GM18873 (cell line): ENCODE data around the gene CPNE9.

Experiments
- ATAC-seq: cut with Tn5 transposase; IDR thresholded peaks from one replicate; pipeline ENCODE4 v1.9.1; 2021; ENCODE audit warnings: mild to moderate bottlenecking, moderate library complexity, moderate number of reproducible peaks; ENCODE audit not compliant: unreplicated experiment, low FRiP score

The CPNE9 gene

DNA sequence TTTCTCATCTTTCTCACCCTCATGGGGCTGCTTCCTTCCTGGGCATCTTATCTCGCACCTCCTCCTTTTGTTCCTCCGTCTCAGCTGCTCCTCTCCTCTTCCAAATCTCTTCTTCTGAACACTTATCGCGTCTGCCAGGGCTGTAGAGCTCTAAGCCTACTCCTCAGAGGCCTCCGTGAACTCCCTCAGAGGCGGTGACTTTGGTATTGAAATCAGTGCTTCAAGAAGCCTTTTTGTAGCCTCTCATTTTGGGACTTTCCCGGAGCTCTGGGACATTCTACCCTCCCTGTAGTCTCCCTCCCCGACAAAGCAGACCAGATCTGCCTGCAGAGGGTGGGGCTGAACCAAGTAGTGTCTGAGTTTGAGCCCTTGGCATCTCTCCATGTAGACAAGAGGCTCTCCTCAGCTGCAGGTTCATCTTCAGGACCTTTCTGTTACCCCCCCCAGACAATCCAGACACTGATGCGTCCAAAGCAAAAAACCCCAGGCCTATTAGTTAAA is 17.5 kb upstream of the CPNE9 start:
- no peak for ATAC-seq

GRCh38 chr3:9686703-9687102 is 16.9 kb upstream of the CPNE9 start:
- ATAC-seq = no peak

- no peak for ATAC-seq
These were observed 16.1 kb upstream of the CPNE9 start for GRCh38 chr3:9687514-9687913.

- no peak for ATAC-seq
These were observed 14.7 kb upstream of the CPNE9 start for GRCh38 chr3:9688961-9689360.

DNA sequence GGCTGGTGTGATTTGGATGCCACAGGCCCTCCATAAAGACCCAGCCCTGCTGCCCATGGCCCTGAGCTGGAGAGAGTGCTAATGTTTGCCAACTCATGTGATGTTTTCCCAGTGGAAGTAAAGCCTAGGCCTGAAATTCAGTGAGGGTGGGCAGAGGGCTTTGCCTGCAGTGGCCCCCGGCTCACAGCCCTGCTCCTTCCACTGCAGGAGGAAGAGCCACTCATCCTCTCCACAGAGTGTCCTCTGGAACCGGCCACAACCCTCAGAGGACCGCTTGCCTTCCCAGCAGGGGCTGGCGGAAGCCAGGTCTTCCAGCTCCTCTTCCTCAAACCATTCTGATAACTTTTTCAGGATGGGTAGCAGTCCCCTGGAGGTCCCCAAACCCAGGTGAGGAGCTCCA is 13.9 kb upstream of the CPNE9 start:
- ATAC-seq = no peak

DNA sequence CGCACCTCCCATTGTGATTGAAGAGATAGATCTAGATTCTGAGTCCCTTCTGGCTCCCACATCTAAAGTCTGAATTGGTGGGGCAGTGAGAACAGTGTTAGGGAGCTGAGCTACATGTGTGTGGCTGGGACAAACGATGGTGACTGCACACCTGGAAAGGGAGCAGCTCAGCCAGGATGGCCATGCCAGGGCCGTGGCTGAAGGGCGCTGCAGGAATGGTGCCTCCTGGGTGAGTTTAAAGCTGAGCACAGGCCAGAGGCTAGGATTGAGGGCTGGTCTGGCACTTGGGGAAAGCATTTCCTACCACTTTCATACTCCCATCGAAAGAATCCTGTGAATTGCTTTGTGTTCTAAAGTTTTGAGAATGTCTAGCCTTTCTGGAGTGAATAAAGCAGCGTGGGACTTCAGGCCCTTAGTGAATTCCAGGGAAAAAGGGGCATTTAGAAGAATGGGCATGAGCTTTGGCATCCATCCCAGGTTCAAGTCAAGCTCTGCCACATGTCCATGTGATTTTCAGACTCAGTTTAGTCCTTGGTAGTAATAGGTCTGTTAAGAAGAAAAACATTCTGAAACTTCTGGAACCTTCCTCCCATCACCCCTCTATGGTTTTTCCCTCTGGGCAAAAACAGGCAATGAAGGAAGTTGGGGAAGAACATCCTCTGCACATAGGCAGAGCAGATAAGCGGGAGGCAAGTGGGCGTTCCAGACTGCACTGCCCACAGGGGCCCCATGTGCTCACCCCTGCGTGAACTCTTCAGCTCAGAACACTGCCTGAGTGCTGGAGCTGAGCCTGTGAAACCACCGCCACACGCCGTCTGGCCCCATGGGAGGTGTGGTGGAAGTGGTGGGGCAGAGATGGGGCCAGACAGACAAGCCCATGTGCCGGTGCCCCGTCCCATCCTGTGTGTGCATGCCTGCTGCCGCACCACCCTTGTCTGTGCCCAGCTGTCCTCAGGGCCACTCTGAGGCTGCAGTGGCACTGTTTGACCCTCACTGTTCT is 12.9 kb upstream of the CPNE9 start:
- ATAC-seq = peak; percentile 87

DNA sequence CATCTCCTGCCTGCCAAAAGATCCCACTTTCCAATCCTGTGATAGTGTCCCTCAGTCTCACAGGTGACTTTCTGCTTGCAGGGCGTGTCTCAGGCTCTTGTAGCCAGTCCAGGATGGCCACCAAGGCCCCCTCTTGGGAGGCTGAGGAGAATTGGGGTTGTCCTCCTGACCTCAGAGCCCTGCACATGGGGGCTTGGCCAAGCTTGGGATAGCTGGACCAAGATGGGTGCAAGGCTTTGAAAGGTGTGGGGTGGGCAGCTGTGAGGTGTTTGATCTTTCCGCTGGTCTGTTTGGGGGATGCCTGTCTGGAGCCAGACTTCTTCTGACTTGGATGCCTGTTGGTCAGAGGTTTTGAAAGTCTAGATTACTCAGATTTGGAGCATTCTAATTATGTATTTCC is 12.0 kb upstream of the CPNE9 start:
- no peak for ATAC-seq

DNA sequence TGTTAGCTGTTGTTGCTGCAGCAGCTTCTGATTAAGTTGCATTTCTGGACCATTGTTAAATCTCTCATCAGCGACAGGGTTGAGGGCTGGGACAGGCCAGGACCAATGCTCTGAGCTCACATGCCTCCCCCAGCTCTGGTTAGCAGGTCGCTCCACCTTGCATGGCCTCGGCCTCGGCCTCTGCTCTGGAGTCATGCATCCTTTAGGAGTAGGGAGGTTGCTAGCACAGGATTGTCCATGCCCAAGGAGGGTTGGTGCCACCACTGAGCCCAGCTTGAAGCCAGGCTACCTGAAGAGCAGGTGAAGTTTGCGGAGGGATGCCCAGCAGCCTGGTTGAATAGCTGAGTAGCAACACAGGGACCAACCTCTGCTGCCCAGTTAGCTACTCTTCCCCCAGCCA is 11.2 kb upstream of the CPNE9 start:
- no peak for ATAC-seq

GRCh38 chr3:9695345-9695744 is 8.3 kb upstream of the CPNE9 start:
- no peak for ATAC-seq

DNA sequence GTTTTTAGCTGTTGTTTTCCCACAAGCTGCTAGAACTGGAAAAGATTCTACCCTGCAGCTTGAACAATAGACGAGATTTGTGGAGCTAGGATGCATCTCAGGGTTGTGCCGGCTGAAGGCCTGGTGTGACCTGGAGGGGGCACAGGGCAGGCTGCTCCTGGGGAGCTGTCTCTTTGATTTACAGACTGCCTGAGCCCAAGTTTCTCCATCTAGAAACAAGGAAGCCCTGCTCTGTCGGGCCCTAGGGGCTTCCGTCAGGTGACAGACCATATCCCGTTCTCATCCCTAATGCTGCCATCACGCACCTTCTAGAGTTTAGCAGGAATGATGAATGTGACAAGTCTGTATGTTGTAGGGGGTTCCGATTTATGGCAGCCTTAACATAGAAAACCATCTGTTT is 7.9 kb upstream of the CPNE9 start:
- ATAC-seq = no peak

- ATAC-seq = no peak
These were observed 7.0 kb upstream of the CPNE9 start for GRCh38 chr3:9696480-9697220.

DNA sequence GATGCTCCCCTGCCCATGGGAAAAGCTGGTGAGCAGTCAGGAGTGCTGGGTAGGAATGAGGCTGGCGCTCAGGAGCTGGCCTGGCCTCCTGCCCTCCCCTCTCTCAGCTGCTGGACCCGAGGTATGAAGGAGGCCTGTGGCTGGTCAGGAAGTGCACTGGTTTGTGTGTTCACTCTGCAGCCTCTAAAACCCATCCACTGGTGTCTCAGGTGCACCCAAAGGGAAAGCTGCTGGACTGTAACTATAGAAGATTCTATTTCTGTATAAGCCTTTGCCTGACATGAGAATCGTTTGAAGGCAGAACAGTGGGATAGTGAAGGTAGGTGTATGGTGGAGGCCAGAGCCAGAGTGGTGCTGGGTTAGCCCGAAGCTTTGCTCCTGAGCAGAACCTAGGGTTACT is 5.7 kb upstream of the CPNE9 start:
- no peak for ATAC-seq

GRCh38 chr3:9698293-9698692 is 5.3 kb upstream of the CPNE9 start:
- no peak for ATAC-seq

DNA sequence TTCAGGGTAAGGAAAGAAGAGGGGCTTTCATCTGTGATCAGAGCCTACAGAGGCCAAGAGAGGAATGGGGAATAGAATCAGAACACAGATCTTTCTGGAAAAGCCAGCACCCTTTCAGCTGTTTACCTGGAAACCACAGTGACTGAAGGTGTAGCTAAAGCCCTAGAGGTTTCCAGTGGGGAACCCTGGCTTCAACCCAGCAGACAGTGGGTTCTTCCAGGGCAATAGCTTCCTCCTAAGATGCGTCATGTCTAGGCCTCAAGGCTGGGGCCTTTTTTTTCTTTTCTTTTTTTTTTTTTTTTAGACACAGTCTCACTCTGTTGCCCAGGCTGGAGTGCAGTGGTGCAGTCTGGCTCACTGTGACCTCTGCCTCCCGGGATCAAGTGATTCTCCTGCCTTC is 3.1 kb upstream of the CPNE9 start:
- ATAC-seq = no peak

GRCh38 chr3:9701006-9701405 is 2.6 kb upstream of the CPNE9 start:
- ATAC-seq = no peak

DNA sequence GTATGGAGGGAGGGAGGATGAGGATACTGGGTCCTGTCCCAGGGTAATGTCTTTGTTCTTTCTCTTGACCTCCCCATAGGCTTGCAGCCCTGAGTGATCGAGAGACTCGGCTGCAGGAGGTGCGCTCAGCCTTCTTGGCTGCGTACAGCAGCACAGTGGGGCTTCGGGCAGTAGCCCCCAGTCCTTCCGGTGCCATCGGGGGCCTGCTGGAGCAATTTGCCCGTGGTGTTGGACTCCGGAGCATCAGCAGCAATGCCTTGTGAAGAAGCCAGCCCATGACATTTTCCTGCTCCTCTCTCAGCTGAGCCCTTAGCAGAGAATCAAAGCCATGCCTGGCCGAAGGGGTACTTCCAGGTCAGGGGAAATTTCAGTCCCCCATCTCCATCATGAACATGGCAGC is 1.9 kb upstream of the CPNE9 start:
- no peak for ATAC-seq

- no peak for ATAC-seq
These were observed 393 bp upstream of the CPNE9 start for GRCh38 chr3:9703240-9703639.

DNA sequence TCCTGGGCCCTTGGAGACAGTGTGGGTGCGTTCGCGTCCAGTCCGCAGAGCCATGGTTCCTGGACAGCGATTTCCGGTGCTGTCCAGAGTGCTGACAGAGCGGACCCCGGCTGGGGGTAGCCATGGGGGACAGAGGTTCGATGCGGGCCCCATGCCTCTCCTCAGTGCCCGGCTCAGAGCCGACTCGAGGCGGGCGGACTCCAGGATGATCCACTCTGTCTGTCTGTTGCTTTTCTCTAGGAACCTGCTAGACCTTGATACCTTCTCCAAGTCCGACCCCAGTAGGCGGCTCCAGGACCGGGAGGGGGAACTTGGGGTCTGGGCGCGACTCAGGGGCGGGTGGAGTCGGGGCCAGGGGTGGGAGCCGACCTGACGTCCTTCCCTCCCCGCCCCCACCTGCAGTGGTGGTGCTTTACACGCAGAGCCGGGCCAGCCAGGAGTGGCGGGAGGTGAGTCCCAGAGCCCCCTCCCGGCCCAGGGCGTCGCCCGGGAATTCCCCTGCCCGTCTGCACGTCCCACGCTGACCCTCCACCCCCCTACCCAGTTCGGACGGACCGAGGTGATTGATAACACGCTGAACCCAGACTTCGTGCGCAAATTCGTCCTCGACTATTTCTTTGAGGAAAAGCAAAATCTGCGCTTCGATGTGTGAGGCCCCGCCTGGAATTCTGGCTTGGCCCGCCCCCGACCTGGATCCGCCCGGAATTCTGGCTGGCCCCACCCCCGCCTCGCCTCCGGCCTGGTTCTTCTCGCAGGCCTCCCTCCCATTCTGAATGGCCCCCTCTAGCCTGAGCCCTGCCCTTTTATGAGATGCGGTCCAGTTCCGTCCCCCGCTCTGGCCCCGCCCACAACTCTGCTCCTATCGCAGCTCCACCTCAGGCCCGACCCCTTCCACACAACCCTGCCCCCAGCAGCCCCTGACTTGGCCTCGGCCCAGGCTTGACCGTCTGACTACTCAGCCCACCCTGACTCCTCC is 1.0 kb downstream of the CPNE9 start:
- no peak for ATAC-seq

DNA sequence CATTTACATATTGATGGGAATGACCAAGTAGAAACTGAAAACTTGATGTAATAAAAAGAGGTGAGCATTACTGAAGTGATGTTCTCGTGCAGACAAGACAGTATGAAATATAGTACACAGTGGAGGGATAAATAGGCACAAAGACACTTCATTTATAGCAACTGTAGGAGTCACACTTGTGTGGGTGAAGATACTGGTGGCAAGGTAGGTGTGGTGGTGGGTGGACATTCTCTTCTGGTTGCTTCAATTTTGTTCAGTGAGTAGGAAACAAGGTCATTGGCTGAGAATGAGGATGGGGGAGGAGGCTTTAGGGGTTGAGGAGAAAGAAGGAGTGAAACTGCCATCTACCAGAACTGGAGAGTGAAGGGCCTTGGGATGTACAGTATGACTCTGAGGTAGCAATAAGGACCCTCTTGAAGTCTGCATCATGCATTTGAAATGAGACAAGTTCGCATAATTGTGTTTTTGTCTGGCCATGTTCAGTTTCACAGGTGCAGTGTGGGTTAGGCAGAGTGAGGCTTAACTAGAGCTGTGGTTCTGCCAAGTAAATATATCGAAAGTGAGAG is 6.6 kb downstream of the CPNE9 start:
- no peak for ATAC-seq

DNA sequence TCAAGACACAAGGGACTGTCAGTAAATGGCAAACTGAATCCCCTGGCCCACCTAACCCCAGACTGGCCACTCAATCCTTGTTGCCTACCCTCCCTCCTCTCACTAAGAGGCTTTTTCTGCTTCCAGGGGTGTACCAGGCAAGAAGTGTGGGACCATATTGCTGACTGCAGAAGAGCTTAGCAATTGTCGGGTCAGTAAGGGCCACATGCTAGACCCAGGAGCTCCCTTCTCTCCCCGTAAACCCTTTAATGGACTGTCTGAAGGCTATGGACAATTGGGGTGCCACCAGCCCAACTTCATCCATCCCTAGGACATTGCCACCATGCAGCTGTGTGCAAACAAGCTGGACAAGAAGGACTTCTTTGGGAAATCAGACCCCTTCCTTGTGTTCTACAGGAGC is 8.8 kb downstream of the CPNE9 start:
- no peak for ATAC-seq
